SIG-M5 (cell line): ENCODE results near the gene TEX54.
A peak's percentile ranks its signal among the peaks of the same experiment; 100 is the strongest.
"Not testable (repeated sequence)": the region's sequence is repeated elsewhere in the genome, so short reads cannot be mapped to it uniquely, and the experiment has no call there.

ENCODE experiments used
- DNase-seq: peaks from one replicate; lab custom pipeline; 2025; lab: John Stamatoyannopoulos, UW

The TEX54 gene

DNA sequence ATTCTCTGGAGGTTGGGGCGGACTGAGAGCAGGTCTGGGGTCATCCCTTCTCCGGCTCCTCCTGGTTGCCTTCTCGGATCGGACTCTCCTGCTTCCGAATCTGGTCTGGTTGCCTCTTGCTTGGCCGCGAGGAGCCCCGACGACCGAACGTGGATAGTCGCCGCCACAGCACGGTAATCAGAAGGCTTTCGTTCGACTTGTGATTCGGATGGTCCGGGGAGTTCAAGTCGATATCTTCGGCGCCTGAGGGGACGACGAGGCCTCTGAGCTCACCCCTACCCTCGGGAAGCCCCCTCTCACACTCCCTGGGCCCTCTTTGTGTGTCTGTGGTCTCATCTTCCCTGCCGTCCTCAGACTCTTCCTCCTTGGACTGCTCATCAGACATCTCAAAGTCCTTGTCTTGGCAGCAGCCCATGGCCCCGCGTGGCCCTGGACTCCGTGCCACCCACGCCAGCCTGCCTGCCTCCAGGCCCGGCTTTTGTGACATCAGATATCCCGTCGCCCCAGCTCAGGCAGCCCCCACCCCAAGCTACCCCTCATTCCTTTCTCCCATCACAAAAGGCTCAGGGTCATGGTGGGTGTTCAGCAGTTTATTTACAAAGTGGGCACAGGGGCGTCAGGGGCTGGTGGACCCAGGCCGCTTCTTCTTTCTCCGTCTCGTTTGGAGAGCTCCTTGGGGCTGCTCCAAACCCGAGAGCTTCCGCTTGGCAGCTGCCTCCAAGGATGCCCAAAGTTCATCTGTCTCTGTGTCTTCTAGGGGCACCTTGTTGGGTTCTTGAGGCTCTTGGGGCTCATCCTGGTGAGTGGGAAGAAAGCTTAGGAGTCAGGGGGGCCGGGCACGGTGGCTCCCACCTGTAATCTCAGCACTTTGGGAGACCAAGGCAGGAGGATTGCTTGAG is at the start of gene TEX54:
Gene TEX54 (minus strand): TSS at position 506 of the 899 bp plus-strand sequence.
- DNase-seq = no peak

DNA sequence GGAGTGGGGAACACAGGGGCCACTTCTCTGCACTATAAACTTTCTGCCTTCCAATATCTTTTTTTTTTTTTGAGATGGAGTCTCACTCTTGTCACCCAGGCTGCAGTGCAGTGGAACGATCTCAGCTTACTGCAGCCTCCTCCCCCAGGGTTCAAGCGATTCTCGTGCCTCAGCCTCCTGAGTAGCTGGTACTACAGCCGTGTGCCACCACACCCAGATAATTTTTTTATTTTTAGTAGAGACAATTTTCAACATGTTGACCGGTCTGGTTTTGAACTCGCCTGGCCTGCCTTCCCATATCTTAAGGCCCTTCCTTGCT is 49.7 kb upstream of the TEX54 start:
- no peak for DNase-seq

DNA sequence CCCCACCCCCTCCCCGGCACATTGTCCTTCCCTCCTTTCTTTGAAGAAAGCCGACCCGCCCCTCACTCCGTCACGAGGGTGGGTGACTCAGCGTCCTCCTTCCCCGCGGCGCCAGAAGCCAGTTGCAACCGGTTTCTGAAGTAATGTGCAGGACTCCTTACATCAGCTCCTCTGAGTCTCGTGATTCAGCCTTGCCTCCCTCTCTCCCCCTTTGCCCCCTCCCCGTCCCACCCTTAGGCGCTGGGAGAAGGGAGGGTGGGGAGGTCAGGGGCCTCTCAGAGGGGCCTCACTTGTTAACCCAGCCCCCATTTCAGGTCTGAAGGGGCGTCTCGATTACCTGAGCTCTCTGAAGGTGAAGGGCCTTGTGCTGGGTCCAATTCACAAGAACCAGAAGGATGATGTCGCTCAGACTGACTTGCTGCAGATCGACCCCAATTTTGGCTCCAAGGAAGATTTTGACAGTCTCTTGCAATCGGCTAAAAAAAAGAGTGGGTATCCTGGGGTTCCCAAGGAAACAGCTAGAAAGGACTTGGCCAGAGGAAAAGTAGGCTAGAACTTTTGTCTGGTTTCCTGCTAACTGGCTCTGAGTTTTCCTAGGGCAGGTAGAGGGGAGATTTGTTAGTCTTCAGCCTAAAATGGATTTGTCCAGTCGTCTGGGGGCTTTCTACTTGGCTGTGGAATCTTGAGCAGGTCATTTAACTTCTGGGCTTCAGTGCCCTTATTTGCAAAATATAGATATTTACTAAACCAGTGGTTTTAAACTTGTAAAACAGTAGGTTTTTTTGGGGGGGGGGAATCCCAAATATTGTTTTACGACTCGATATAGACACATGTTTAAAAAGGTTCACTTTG is 49.2 kb upstream of the TEX54 start:
- DNase-seq = peak; percentile 84

DNA sequence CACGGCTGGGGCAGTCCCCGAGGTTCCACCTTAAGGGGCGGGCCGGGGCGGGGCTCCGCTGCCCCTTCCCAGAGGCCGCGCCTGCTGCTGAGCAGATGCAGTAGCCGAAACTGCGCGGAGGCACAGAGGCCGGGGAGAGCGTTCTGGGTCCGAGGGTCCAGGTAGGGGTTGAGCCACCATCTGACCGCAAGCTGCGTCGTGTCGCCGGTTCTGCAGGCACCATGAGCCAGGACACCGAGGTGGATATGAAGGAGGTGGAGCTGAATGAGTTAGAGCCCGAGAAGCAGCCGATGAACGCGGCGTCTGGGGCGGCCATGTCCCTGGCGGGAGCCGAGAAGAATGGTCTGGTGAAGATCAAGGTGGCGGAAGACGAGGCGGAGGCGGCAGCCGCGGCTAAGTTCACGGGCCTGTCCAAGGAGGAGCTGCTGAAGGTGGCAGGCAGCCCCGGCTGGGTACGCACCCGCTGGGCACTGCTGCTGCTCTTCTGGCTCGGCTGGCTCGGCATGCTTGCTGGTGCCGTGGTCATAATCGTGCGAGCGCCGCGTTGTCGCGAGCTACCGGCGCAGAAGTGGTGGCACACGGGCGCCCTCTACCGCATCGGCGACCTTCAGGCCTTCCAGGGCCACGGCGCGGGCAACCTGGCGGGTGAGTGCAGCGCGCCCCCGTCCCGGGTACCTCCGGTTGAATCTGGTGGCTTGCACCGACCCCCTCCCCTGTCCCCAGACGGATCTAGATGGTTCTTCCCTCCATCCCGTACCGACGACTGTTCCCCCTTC is 48.4 kb upstream of the TEX54 start, which contains the start of gene SLC3A2:
Gene SLC3A2 (plus strand): TSS at position 94 of the 776 bp plus-strand sequence. CDS start 128 bp downstream, at position 222.
- no peak for DNase-seq

DNA sequence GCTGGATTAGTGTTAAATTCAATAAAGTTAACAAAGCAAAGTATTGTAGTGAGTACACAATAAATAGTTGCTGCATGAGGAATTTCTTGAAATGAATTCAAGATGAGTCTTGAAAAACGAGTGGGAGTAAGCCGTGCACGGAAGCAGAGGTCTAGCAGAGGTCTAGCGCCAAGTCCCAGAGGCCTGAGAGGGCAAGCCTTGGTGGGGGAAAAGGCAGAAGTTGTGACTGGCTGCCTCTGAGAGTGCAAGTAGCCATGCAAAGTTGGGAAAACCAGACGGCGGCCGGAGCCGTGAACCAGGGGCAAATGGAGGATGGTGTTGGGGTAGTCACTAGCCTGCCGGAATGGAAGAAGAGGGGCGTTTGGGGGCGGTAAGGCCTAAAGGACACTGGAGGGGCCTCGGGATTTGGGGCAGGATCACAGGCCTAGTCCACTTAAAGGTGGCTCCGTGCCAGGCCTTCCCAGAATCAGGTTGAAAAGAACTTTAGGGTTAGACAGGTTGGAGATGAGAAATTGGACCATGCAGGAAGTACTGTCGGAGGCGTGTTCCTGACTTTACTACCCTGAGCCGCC is 47.7 kb upstream of the TEX54 start:
- DNase-seq = no peak

DNA sequence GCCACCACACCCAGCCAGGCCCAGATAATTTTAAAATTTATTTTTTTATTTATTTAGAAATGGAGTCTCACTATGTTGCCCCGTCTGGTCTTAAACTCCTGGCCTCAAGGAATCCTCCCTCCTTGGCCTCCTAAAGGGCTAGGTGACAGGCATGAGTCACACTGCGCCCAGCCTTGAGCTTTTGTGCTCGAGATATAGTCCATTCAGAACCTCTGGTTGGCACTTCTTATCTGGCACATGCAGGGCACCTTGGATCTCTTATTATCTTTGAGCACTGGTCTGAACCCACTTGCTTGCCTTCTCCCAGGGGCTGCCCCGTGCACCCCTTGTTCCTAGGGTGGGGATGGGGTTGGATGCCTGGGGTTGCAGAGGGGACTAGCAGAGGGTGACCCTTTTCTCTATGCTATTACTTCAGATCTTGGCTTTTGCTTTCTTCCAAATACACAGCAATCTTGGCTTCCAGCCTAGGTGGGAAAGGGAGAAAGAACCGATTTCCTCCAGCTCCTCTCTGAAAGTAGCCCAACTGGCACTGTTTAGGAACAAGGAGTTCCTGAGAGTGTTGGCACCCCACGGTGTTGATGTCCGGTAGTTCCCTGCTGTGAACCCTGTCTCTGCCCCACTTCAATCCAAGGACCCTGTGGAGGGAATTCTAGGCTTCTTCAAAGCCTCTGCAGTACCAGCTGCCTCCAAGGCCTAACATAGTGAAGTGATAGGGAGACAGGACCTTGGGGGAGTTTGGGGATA is 46.8 kb upstream of the TEX54 start:
- DNase-seq = no peak

DNA sequence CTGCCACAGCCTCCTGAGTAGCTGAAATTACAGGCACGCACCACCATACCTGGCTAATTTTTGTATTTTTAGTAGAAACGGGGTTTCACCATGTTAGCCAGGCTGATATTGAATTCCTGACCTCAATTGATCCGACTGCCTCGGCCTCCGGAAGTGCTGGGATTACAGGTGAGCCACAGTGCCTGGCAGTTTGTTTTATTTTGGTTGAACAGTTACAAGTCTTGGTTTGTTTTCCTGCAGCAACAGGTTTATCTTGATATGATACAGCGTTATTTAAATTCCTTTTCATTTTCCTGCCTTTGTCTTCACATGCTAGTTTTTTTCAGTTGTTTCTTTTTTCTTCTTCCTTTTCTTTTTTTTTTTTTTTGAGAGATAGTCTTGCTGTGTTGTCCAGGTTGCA is 44.1 kb upstream of the TEX54 start:
- no peak for DNase-seq

DNA sequence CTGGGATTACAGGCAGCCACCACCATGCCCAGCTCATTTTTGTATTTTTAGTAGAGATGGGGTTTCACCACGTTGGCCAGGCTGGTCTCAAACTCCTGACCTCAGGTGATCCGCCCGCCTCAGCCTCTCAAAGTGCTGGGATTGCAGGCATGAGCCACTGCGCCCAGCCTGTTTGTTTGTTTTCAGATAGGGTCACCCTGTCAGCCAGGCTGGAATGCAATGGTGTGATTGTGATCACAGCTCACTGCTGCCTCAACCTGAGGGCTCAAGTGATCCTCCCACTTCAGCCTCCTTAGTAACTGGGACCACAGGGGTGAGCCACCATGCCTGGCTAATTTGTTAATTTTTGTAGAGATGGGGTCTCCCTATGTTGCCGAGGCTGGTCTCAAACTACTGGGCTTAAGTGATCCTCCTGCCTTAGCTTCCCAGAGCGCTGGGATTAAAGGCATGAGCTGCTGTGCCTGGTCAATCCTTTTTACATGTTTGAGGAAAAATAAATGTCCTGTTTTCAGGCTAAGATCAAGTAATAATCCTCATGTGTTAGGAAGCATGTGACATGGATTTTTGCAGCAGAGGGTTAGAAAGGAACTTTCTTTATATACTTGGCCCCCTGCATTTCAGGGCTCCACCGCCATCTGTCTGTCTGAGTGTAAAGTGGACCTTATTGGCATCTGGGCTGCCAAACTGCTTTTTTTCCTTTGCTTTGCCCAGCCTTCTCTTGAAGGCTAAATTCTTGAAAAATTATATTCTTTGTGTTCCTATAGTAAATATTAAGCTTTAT is 43.2 kb upstream of the TEX54 start:
- no peak for DNase-seq

DNA sequence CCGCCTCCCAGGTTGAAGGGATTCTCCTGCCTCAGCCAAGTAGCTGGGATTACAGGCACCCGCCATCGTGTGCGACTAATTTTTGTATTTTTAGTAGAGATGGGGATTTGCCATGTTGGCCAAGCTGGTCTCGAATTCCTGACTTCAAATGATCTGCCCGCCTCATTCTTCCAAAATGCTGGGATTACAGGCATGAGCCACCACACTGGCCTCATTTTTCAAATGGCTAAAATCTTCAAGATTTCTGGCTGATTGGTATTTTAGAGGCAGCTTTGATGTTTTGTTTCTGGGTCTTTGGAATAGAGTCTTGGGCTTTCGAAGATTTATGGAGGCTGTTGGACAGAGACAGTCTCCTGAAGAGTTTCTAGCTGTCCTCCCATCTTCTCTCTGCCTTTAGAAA is 42.2 kb upstream of the TEX54 start:
- no peak for DNase-seq

DNA sequence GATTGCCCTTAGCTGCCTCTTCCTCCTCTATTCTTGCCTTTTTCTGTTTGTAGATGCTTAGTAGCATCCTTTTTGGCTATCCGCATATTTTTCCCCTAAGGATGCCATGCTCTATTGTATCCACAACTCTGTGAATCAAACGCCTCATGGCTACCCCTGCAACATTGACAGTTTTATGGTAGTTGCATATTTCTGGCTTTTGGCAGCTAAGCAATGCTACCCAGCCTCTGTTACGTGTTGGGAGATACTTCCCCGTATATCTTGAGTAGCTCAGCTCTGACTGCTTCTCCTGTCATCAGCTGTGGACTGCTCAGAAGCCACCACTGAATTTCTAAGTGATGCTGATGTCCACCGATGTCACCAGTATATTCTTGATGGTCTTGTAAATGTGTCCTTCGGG is 33.0 kb upstream of the TEX54 start:
- no peak for DNase-seq

DNA sequence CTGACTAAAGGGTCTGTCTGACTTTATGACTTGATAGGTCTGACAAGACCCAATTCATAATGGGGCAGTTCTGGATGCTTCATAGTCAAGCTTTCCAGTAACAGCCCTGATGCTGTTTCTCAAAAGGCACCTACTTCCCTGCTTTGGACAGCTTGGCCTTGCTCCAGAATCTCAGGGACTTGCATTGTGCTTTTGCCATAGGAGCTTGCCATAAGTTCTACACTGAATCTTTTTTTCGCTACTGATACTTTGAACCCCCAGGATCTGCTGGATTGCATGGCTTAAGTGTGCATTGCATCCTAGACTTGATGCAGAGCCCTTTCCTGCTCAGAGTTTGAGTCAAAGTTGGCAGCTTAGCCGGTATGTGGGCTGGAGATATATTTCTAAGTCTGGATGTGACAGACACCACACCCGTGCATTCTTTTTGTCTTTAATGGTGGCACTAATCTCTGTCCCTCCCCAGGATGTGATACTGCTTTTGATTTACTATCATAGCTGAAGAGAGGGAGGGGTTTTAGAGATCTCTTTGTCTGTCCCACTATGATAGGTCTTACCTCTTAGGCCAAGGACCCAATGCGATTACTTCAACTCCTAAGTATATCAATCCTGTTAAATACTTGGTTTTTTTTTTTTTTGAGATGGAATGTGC is 31.2 kb upstream of the TEX54 start:
- DNase-seq = no peak

DNA sequence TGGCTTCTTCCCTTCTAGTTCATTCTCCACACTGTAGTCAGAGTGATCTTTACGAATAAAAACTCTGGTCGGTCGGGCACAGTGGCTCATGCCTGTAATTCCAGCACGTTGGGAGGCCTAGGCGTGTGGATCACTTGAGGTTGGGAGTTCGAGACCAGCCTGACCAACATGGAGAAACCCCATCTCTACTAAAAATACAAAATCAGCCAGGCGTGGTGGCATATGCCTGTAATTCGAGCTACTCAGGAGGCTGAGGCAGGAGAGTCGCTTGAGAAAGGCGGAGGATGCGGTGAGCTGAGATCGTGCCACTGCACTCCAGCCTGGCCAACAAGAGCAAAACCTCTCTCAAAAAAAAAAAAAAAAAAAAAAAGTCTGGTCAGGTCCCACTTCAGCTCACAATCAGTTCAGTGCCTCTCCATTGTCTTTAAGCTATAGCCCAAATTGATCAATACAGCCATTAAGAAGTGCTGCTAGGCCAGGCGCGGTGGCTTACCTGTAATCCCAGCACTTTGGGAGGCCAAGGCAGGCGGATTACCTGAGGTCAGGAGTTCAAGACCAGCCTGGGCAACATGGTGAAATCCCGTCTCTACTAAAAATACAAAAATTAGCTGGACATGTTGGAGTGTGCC is 29.0 kb upstream of the TEX54 start:
- not testable (repeated sequence) for DNase-seq

DNA sequence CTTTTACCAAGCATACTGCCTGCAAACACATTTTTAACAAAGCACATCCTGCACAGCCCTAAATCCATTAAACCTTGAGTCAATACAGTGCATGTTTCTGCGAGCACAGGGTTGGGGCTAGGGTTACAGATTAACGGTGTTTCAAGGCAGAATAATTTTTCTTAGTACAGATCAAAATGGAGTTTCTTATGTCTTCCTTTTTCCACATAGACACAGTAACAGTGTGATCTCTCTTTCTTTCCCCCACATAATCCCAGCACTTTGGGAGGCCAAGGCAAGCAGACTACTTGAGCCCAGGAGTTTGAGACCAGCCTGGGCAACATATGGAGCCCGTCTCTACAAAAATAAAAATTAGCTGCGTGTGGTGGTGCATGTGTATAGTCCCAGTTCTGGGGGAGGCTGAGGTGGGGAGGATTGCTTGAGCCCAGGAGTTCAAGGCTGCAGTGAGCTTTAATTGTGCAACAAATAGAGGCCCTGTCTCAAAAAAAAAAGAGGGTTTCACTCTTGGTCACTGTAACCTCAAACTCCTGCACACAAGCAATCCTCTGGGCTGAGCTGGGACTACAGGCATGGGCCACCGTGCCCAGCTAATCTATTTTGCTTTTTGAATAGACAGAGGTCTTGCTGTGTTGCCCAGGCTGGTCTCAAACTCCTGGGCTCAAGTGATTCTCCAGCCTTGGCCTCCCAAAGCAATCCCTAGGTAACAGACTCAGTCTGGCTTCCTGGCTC is 28.4 kb upstream of the TEX54 start:
- no peak for DNase-seq

DNA sequence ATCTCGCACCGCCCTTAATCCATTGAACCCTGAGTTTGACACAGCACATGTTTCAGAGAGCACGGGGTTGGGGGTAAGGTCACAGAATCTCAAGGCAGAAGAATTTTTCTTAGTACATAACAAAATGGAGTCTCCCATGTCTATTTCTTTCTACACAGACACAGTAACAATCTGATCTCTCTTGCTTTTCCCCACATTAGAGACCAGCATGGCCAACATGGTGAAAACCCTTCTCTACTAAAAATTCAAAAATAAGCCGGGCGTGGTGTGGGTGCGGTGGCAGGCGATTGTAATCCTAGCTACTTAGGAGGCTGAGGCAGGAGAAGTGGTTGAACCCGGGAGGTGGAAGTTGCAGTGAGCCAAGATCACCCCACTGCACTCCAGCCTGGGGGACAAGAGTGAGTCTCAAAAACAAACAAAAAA is 26.7 kb upstream of the TEX54 start:
- not testable (repeated sequence) for DNase-seq

DNA sequence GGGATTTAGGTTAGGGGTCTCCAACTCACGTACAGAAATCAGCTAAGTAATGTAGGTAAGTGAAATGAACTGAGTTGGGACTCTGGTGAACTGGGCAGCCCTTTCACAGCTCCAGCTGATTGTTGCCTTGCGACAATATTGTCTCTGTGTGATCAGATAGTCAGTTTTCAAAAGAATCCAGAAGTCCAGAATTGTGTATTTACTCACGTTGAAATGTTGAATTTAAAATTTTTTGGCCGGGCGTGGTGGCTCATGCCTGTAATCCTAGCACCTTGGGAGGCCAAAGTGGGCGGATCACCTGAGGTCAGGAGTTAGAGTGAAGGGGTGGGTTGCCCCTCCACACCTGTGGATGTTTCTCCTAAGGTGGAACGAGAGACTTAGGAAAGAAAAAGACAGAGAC is 25.6 kb upstream of the TEX54 start:
- no peak for DNase-seq

DNA sequence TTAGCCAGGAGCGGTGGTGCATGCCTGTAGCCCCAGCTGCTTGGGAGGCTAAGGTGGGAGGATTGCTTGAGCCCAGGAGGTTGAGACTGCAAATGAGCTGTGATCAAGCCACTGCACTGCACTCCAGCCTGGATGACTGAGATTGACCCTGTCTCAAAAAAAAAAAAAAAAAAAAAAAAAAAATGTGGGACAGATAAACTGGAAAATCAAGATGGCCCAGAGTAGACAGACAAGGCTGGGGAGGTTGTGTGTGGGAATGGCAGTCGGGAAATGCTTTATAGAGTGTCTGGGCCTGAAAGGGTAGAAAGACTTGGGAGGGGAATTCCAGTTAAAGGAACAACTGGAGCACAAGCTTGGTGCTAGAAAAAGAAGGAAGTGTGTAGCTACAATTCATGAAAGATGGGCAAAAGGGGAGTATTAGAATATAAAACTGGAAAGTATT is 24.9 kb upstream of the TEX54 start:
- DNase-seq = no peak

DNA sequence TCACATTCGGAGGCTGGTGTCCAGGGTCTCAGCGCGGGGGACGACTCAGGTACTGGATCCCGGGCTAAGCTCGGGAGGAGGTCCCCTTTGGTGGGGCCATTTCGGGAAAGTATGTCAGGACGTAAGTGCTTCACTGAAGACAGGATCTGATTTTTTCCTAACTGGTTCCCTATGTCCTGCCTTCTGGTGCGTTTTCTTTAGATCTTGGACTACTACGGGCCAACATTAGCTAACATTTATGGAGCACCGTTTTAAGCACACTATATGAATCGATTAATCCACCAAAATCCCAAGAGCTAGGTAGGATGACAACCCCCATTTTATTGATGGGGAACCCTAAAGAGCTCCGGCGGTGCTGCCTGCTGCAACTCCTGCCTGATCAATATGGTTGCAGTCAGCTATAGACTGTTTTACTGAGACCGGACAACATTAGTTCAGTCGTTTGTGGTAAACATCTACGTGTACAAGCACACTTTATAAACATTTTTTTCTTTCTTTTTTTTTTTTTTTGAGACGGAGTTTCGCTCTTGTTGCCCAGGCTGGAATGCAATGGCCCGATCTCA is 23.8 kb upstream of the TEX54 start:
- no peak for DNase-seq
